ENCODE data around the gene ETV7.

GRCh38 chr6:36368421-36368820 lies 19.0 kb downstream of the ETV7 start:
- no peak for TF ChIP-seq CTCF (IDR thresholded peaks at IDR 0.05)
- no peak for TF ChIP-seq POLR2A (IDR thresholded peaks at IDR 0.05)

Data from body of pancreas (tissue), 4 donors.